Neural cell (in vitro differentiated cells): ENCODE data around the gene KRT3.

Experiments used
- CTCF ChIP-seq: fragments of 450-650 bp; IDR thresholded peaks from 2 replicates; pipeline ENCODE4 v1.5.1; 2014; ENCODE audit warnings: antibody characterized with exemption, mild to moderate bottlenecking, moderate library complexity; ENCODE audit not compliant: poor library complexity, severe bottlenecking
- POLR2AphosphoS5 ChIP-seq: IDR thresholded peaks from 2 replicates; pipeline ENCODE4 v1.6.1; 2012
- TAF1 ChIP-seq: IDR thresholded peaks from 2 replicates; pipeline ENCODE4 v1.6.1; 2012; ENCODE audit warnings: low read depth

DNA sequence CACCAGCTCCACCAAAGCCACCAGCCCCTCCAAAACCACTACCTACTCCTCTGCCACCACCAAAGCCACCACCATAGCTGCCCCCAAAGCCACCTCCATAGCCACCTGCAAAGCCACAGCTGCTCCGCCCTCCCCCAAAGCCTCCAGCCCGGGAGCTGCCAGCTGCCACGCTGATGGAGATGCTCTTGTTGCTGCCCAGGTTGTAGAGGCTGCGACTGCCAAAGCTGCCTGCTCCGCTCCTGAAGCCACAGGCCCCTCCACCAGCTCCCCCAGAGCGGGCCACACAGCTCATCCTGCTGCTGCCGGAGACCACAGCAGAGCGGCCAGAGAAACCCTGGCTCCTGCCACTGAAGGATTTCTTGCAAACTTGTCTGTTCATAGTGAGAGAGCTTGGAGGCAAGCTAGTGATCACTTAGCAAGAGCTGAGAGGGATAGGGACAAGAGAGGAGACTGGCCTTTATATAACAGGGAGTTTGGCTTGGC lies 19.0 kb downstream of the KRT3 start, which contains the start of gene KRT76:
- TF ChIP-seq CTCF (no peak), POLR2AphosphoS5 (no peak), TAF1 (no peak)
